Measurements from ENCODE around the gene PLCL1.
"Not testable (repeated sequence)": the region's sequence is repeated elsewhere in the genome, so short reads cannot be mapped to it uniquely, and the experiment has no call there.

Gene PLCL1

DNA sequence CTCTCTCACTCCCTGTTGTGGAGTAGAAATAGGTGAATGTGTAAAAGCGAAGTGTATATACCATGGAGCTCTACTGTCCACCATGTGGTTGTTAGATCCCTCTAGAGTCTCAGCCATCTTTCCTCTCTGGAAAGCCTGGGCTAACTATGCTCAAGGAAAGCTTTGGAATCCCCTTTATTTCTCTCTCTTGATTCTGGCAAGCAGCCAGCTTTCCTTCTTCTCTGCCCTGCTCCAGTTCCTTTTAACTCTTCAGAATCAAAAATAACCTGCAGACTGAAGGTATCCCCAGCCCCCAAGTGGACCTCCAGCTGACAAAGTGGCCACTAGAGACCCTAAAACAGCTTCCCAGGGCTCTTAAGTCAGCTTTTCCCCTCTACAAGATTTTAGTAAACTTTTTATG is 381.9 kb downstream of the PLCL1 start:
- ATAC-seq (replicated peaks), result no peak
- H3K36me3 Mint-ChIP-seq (ENCODE audit: insufficient read depth), result no peaks in the 10 kb centered on the region
- H3K27me3 Mint-ChIP-seq, result peaks cover 5 to 15% of the 10 kb centered on the region in 2 donors
- DNase-seq, result no peak
- no peaks in the 10 kb centered on the region for H3K9me3 Mint-ChIP-seq
- no peaks in the 10 kb centered on the region for H3K4me1 Mint-ChIP-seq (ENCODE audit: low read depth in 2 of 2)
- no peak overlapping the region for H3K4me3 Mint-ChIP-seq
- no peak overlapping the region for H3K27ac Mint-ChIP-seq

DNA sequence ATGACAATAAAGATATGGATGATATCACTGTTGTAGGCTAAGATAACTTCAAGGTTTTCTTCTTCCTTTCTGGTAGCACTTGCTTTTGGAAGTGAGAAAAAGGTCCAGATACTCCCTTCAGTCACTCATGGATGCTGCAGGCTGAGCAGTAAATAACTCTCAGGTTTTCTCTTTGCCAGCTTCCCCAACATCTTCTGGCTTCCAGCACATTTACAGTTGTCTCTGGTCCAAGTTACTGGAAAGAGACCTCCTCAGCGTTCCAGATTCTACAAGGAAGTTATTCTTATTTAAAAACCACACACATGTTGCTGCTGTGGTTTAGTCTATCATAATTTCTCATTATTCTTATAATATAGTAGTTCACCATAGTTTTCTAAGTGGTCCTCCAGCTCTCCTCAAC is 383.4 kb downstream of the PLCL1 start:
- no peaks in the 10 kb centered on the region for H3K9me3 Mint-ChIP-seq
- H3K27ac Mint-ChIP-seq, result no peak overlapping the region
- ATAC-seq (replicated peaks) (no peak), DNase-seq (no peak)
- no peaks in the 10 kb centered on the region for H3K36me3 Mint-ChIP-seq (ENCODE audit: insufficient read depth)
- H3K4me1 Mint-ChIP-seq (ENCODE audit: low read depth in 2 of 2), result no peaks in the 10 kb centered on the region
- H3K4me3 Mint-ChIP-seq, result no peak overlapping the region
- peaks cover 5 to 15% of the 10 kb centered on the region in 2 donors for H3K27me3 Mint-ChIP-seq

DNA sequence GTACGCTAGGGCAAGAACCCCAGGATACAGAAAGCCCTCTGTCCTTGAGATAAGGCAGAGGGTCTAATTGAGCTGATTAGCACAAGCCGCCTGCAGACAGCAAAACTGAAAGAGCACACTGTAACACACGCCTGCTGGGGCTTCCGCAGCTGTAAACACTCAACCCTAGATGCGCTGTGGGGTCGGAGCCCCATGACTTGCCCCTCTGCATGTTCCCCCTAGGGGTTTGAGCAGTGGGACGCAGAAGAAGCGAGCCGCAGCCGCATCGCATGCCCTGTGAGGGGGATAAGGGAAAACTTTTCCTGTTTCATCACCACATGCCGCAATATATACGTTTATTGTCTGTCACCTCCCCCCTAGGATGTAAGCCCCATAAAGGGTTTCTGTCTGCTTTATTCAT is 384.6 kb downstream of the PLCL1 start:
- no peak overlapping the region for H3K4me3 Mint-ChIP-seq
- no peak overlapping the region for H3K27ac Mint-ChIP-seq
- no peaks in the 10 kb centered on the region for H3K9me3 Mint-ChIP-seq
- H3K36me3 Mint-ChIP-seq (ENCODE audit: insufficient read depth), result no peaks in the 10 kb centered on the region
- ATAC-seq (replicated peaks), result no peak
- H3K27me3 Mint-ChIP-seq, result peaks cover 5 to 23% of the 10 kb centered on the region in 2 donors
- DNase-seq, result no peak
- no peaks in the 10 kb centered on the region for H3K4me1 Mint-ChIP-seq (ENCODE audit: low read depth in 2 of 2)

DNA sequence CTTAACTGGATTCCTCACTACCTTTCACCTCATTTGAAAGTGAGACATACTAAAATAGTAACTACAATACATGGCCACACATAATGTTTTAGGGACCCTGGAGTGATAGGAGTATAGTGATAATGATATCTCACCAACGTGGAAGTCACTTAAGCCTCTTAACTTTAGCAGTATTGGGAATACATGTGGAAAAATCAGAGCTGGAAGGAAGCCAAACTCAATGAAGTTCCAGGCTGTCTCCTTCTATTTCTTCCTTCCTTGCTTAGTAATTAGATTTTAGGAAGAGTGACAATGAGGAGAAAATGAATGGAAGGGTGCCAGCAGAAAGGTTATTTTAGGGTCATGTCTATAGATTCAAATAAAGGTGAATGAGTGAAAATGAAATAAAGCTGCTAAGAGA is 387.3 kb downstream of the PLCL1 start:
- Mint-ChIP-seq H3K4me1 (ENCODE audit: low read depth in 2 of 2) (no peaks in the 10 kb centered on the region), H3K36me3 (ENCODE audit: insufficient read depth) (no peaks in the 10 kb centered on the region), H3K27ac (no peak overlapping the region), H3K27me3 (peaks cover 5 to 40% of the 10 kb centered on the region in 2 donors), H3K9me3 (no peaks in the 10 kb centered on the region), H3K4me3 (no peak overlapping the region)
- no peak for ATAC-seq (replicated peaks)
- no peak for DNase-seq

DNA sequence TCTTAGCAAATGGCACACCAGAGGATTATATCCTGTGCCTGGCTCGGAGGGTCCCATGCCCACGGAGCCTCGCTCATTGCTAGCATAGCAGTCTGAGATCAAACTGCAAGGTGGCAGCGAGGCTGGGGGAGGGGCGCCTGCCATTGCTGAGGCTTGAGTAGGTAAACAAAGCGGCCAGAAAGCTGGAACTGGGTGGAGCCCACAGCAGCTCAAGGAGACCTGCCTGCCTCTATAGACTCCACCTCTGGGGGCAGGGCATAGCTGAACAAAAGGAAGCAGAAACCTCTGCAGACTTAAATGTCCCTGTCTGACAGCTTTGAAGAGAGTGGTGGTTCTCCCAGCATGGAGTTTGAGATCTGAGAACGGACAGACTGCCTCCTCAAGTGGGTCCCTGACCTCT is 392.2 kb downstream of the PLCL1 start:
- H3K36me3 Mint-ChIP-seq (ENCODE audit: insufficient read depth); H3K4me1 Mint-ChIP-seq (ENCODE audit: low read depth in 2 of 2); ATAC-seq (replicated peaks); H3K4me3 Mint-ChIP-seq; H3K9me3 Mint-ChIP-seq; DNase-seq; H3K27ac Mint-ChIP-seq: not testable (repeated sequence)
- peaks cover 9 to 25% of the 10 kb centered on the region in 2 donors for H3K27me3 Mint-ChIP-seq

All from effector memory CD8-positive, alpha-beta T cell (primary cell).